Mammary epithelial cell (primary cell): Measurements from ENCODE around the gene DOK5.

Experiments
- EZH2 ChIP-seq: IDR thresholded peaks from 2 replicates; pipeline ENCODE4 v1.6.1; 2012; ENCODE audit warnings: low read length, inconsistent platforms, borderline replicate concordance
- TF ChIP-seq, protein P1 (sequence below), 2 donors: IDR thresholded peaks in 1 of 2; conservative IDR thresholded peaks in 1 of 2; 2 replicates each; pipeline ENCODE4 v1.5.1; 2011 to 2012; ENCODE audit warnings: inconsistent platforms in 2 of 2, low read length in 2 of 2, mild to moderate bottlenecking in 2 of 2, control low read depth in 1 of 2, low read depth in 1 of 2; ENCODE audit not compliant: insufficient read depth in 1 of 2; ENCODE audit errors: extremely low read depth in 1 of 2

DNA sequence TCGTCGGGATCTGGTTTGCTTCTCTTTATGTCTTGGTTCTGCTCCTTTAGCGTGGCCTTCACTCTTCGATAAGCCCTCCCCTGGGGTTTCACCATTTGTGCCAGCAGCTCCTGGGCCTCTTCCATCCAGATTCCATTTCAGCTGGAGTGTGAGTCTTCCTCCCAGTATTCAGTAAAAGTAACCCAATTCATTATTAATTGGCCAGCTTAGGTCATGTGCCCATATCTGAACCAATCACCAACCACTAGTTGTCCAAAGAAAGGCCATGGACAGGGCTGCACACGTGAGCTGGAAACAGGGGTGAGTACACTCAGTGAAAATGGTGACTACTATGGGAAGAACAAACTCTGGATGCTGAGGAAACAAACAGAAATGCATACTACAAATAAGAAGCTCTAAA lies 2.8 kb upstream of the DOK5 start:
- TF ChIP-seq, protein P1, sequence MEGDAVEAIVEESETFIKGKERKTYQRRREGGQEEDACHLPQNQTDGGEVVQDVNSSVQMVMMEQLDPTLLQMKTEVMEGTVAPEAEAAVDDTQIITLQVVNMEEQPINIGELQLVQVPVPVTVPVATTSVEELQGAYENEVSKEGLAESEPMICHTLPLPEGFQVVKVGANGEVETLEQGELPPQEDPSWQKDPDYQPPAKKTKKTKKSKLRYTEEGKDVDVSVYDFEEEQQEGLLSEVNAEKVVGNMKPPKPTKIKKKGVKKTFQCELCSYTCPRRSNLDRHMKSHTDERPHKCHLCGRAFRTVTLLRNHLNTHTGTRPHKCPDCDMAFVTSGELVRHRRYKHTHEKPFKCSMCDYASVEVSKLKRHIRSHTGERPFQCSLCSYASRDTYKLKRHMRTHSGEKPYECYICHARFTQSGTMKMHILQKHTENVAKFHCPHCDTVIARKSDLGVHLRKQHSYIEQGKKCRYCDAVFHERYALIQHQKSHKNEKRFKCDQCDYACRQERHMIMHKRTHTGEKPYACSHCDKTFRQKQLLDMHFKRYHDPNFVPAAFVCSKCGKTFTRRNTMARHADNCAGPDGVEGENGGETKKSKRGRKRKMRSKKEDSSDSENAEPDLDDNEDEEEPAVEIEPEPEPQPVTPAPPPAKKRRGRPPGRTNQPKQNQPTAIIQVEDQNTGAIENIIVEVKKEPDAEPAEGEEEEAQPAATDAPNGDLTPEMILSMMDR (conservative IDR thresholded peaks at IDR 0.05 in 1 of 2, IDR thresholded peaks at IDR 0.05 in 1 of 2; ENCODE audit: extremely low read depth in 1 of 2, insufficient read depth in 1 of 2, low read depth in 1 of 2, low read length in 2 of 2), result no peak
- TF ChIP-seq EZH2, result no peak
